ENCODE results near the gene TBPL2.

DNA sequence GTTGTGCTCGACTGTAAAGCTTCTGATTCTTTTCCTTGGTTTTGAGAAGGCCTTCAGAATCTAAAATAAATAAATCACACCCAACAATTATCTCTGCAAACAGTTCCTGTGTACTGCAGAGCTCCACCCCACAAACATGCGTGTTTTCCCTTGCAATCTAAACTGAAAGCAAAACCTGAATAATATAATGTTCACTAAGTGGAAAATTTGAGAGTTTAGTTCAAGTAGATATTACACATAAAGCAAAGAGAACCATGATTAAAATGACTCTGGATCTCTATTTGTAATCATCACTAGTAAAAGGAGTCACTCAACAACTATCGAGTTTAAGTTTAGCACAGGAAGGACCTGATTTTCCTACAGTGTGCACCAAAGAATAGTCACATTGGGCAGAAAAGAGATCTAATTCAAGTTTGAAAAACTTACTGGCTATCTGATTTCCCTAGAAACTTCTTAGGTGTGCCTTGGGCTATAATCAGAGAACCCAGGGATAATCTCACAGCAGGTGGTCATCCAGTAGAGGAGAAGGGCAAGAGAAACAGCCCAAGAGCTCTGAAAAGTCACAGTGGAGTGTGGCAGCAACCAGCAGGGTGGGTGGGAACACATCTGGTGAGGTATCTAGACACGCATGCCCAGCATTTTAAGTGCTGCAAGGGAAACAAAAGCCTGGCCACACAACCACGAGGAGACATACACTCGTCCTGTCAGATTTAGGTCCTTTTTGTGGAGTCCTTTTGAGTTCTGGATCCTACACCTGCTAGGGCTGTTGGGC is 54.2 kb downstream of the TBPL2 start:
- TF ChIP-seq, protein P1, sequence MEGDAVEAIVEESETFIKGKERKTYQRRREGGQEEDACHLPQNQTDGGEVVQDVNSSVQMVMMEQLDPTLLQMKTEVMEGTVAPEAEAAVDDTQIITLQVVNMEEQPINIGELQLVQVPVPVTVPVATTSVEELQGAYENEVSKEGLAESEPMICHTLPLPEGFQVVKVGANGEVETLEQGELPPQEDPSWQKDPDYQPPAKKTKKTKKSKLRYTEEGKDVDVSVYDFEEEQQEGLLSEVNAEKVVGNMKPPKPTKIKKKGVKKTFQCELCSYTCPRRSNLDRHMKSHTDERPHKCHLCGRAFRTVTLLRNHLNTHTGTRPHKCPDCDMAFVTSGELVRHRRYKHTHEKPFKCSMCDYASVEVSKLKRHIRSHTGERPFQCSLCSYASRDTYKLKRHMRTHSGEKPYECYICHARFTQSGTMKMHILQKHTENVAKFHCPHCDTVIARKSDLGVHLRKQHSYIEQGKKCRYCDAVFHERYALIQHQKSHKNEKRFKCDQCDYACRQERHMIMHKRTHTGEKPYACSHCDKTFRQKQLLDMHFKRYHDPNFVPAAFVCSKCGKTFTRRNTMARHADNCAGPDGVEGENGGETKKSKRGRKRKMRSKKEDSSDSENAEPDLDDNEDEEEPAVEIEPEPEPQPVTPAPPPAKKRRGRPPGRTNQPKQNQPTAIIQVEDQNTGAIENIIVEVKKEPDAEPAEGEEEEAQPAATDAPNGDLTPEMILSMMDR (conservative IDR thresholded peaks at IDR 0.05 in 1 of 2, IDR thresholded peaks at IDR 0.05 in 1 of 2; ENCODE audit: extremely low read depth in 1 of 2, insufficient read depth in 1 of 2, low read depth in 1 of 2, low read length in 2 of 2): no peak
- no peak for TF ChIP-seq EZH2 (IDR thresholded peaks at IDR 0.05; ENCODE audit: borderline replicate concordance, low read length)

Measured in mammary epithelial cell (primary cell).